ENCODE data around the gene IRF2BP2. TPM values are rescaled to one million over a fixed set of nuclear protein-coding genes. Genes with fewer than 3 reads are reported as not detected.
A peak's percentile ranks its signal among the peaks of the same experiment; 100 is the strongest.

The IRF2BP2 gene
- total and polyA plus RNA-seq, 2 of the 13 experiments (the other 11 are each of a cell fraction or from before 2014, with no cell fraction given) = 140 to 147 TPM

DNA sequence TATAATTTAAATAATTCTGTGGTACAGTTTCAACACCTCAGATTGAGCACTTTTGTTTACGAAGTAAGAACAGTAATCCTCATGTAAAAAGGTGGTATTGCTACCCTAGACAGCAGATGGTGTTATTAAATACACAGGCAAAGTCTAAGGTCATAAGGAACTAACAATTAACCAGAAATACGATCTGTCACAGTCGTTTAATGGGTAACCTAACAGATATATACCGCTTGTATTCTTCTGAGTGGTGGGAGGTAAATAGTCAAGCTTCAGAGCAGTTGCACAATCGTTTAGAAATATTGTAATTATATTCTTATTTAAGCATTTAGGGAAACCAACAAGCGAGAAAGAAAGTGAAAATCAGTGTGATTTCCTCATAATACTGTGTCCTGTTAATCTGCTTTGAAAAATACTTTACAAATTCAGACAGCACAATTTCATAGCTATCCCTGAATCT lies 9.8 kb upstream of the IRF2BP2 start (continued):
- TF ChIP-seq ZNF274 (CRISPR knock-in tag; IDR thresholded peaks at IDR 0.05) (no peak), KLF15 (CRISPR knock-in tag; IDR thresholded peaks at IDR 0.05; ENCODE audit: borderline replicate concordance) (no peak), NFKBIZ (CRISPR knock-in tag; IDR thresholded peaks at IDR 0.05) (peak; percentile 74; the same call in 1 of the 2 replicates), LCORL (IDR thresholded peaks at IDR 0.05) (no peak), LCORL (CRISPR knock-in tag; IDR thresholded peaks at IDR 0.05) (no peak), POLR2A (IDR thresholded peaks at IDR 0.05; ENCODE audit: insufficient read depth in 1 of 2, low read depth in 2 of 2, low read length in 2 of 2) (peak; percentile 69; a peak in 2 of 4 replicates), ZNF460 (CRISPR knock-in tag; IDR thresholded peaks at IDR 0.05; ENCODE audit: borderline replicate concordance) (no peak), THAP11 (CRISPR knock-in tag; IDR thresholded peaks at IDR 0.05) (peak; percentile 56), BCL3 (CRISPR knock-in tag; IDR thresholded peaks at IDR 0.05) (no peak), ZMAT3 (CRISPR knock-in tag; conservative IDR thresholded peaks at IDR 0.05) (0 out of 2 replicates have a peak, but pooled peaks have one; percentile 31), IRF9 (CRISPR knock-in tag; IDR thresholded peaks at IDR 0.05; ENCODE audit: borderline replicate concordance) (no peak), ESRRA (CRISPR knock-in tag; IDR thresholded peaks at IDR 0.05; ENCODE audit: low read depth) (0 out of 2 replicates have a peak, but pooled peaks have one; percentile 55), MXD4 (CRISPR knock-in tag; IDR thresholded peaks at IDR 0.05) (no peak), ZNF24 (IDR thresholded peaks at IDR 0.05) (no peak; the same call in 1 of the 2 replicates), ZNF646 (CRISPR knock-in tag; IDR thresholded peaks at IDR 0.05) (no peak), TEAD3 (CRISPR knock-in tag; optimal IDR thresholded peaks at IDR 0.05; ENCODE audit: borderline replicate concordance) (peak; percentile 45), ZNF629 (CRISPR knock-in tag; conservative IDR thresholded peaks at IDR 0.05) (0 out of 2 replicates have a peak, but pooled peaks have one; percentile 9)
- TF ChIP-seq, protein P1, sequence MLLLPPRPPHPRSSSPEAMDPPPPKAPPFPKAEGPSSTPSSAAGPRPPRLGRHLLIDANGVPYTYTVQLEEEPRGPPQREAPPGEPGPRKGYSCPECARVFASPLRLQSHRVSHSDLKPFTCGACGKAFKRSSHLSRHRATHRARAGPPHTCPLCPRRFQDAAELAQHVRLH (CRISPR knock-in tag; IDR thresholded peaks at IDR 0.05; ENCODE audit: borderline replicate concordance, low read depth) = no peak

Measured in HepG2 (cell line).